Spleen (tissue), 11 donors: ENCODE data around the gene RNF11. TPM values are rescaled to one million over a fixed set of nuclear protein-coding genes. Genes with fewer than 3 reads are reported as not detected.

Source experiments
- DNase-seq: peaks from one replicate; pipeline ENCODE4 v3.0.0-alpha.2; 2020
- H3K27ac ChIP-seq, 8 donors: fragments of 200-600 bp; sonication (generic) in 7 of 8; 1 replicate in 4 of 8; 2 replicates in 4 of 8; pipeline versions ENCODE4 v1.5.0 to v1.8.0; 2016 to 2021; ENCODE audit warnings: inconsistent platforms in 4 of 8, mild to moderate bottlenecking in 4 of 8, moderate library complexity in 1 of 8
- H3K27me3 ChIP-seq, 7 donors: fragments of 200-600 bp; sonication (generic) in 6 of 7; replicated peaks in 1 of 7; 1 replicate in 4 of 7; 2 replicates in 3 of 7; pipeline versions ENCODE4 v1.5.0 to v1.8.0; 2016 to 2021; ENCODE audit warnings: inconsistent platforms in 3 of 7, mild to moderate bottlenecking in 1 of 7
- H3K36me3 ChIP-seq, 6 donors: fragments of 200-600 bp; sonication (generic) in 5 of 6; 1 replicate in 4 of 6; 2 replicates in 2 of 6; pipeline versions ENCODE4 v1.5.0 to v1.8.0; 2016 to 2021; ENCODE audit warnings: inconsistent platforms in 2 of 6
- H3K4me1 ChIP-seq, 6 donors: fragments of 200-600 bp; sonication (generic) in 5 of 6; 1 replicate in 3 of 6; 2 replicates in 3 of 6; pipeline versions ENCODE4 v1.5.0 to v1.8.0; 2016 to 2021; ENCODE audit warnings: inconsistent platforms in 3 of 6
- H3K4me3 ChIP-seq, 8 donors: fragments of 200-600 bp; sonication (generic) in 7 of 8; 1 replicate in 4 of 8; 2 replicates in 4 of 8; pipeline versions ENCODE4 v1.5.0 to v1.8.0; 2016 to 2021; ENCODE audit warnings: inconsistent platforms in 4 of 8, mild to moderate bottlenecking in 4 of 8, moderate library complexity in 2 of 8
- H3K9me3 ChIP-seq, 8 donors: fragments of 200-600 bp; sonication (generic) in 7 of 8; 1 replicate in 4 of 8; 2 replicates in 4 of 8; pipeline versions ENCODE4 v1.5.0 to v1.8.0; 2016 to 2021; ENCODE audit warnings: inconsistent platforms in 4 of 8
- POLR2A ChIP-seq, 3 donors: fragments of 450-650 bp; IDR thresholded peaks; one replicate each; pipeline ENCODE4 v1.5.1; 2017; ENCODE audit warnings: antibody characterized with exemption in 3 of 3, mild to moderate bottlenecking in 1 of 3
- POLR2AphosphoS5 ChIP-seq, 3 donors: sonication (generic); formaldehyde crosslinking; IDR thresholded peaks; one replicate each; pipeline ENCODE4 v1.5.1; 2017; ENCODE audit warnings: antibody characterized with exemption in 3 of 3
- WGBS, 5 donors: extraction: QIAGEN DNeasy Blood & Tissue Kit in 3 of 5; methylation state at CpG; one replicate each; pipeline versions ENCODE4 v1.1.5 to v1.1.7; 2013 to 2018; 5-methylcytosine and 5-hydroxymethylcytosine counted together
- intact Hi-C: fragments of 100-400 bp; cut with DNase I; formaldehyde crosslinking; loops from one replicate; pipeline ENCODE4 v1.15.0; 2023; ENCODE audit warnings: low total_unique reads
- polyA plus RNA-seq, 3 donors: library from polyadenylated mRNA; stranded (reverse); fragments of 200-250 nt; gene quantifications; one replicate each; pipeline ENCODE4 v1.2.1, GENCODE V29; 2013
- total RNA-seq, 7 donors: library from RNA; depleted of rRNA in 3 of 7; stranded (reverse); fragments of >200 nt in 3 of 7; fragmentation: NEBNext Ultra II Directional in 4 of 7; extraction: Animal tissue kit (Norgen Biotek cat#: 25700) in 4 of 7; gene quantifications; one replicate each; pipeline versions ENCODE4 v1.1.0 to v1.2.1, GENCODE V29; 2016 to 2021
- TF ChIP-seq, protein P1 (sequence below), 11 experiments: fragments of 200-600 bp in 7 of 11; fragments of 450-650 bp in 4 of 11; sonication (generic) in 4 of 11; IDR thresholded peaks in 8 of 11; conservative IDR thresholded peaks in 3 of 11; 1 replicate in 7 of 11; 2 replicates in 4 of 11; pipeline versions ENCODE4 v1.4.0 to v1.8.0; 2016 to 2021; ENCODE audit warnings: antibody characterized with exemption in 11 of 11, inconsistent platforms in 4 of 11, mild to moderate bottlenecking in 1 of 11
- donor health status: healthy with polysubstance abuse.
- donor health status: DM: no; HTN: no; CAD: no; lungs with moderate emphysema.
- donor health status: DM: no; HTN: no; CAD: no.
- donor health status: Bipolar disorder and iron deficiency.
- donor health status: healthy.
- donor health status: DM: no; HTN: no; CAD: no.
- donor health status: DM: yes; HTN: yes; CAD: no.

Gene RNF11
- total and polyA plus RNA-seq, 10 donors, result 21.4 to 111 (median 70.7) TPM

DNA sequence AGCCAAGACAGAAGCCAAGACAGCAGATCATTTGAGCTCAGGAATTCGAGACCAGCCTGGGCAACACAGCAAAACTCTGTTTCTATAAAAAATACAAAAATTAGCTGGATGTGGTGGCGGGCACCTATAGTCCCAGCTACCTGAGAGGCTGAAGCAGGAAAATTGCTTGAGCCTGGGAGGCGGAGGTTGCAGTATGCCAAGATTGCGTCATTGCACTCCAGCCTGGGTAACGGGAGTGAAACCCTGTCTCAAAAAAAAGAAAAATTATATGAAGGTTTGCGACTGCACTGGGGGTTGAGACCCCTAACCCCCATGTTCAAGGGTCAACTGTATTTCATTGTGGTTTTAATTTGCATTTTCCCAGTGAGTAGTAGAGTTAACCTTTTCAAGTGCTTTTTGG is 16.3 kb downstream of the RNF11 start:
- intact Hi-C loops, result no loop called here
- Histone ChIP-seq H3K4me3 (no peak overlapping the region), H3K4me1 (peaks cover 0 to 56% (median 11%) of the 10 kb centered on the region in 6 donors), H3K27ac (no peak overlapping the region), H3K36me3 (peaks cover 0 to 13% (median 0%) of the 10 kb centered on the region in 6 donors), H3K9me3 (no peaks in the 10 kb centered on the region), H3K27me3 (no peaks in the 10 kb centered on the region)
- no peak for TF ChIP-seq POLR2AphosphoS5 (IDR thresholded peaks at IDR 0.05)
- TF ChIP-seq, protein P1, sequence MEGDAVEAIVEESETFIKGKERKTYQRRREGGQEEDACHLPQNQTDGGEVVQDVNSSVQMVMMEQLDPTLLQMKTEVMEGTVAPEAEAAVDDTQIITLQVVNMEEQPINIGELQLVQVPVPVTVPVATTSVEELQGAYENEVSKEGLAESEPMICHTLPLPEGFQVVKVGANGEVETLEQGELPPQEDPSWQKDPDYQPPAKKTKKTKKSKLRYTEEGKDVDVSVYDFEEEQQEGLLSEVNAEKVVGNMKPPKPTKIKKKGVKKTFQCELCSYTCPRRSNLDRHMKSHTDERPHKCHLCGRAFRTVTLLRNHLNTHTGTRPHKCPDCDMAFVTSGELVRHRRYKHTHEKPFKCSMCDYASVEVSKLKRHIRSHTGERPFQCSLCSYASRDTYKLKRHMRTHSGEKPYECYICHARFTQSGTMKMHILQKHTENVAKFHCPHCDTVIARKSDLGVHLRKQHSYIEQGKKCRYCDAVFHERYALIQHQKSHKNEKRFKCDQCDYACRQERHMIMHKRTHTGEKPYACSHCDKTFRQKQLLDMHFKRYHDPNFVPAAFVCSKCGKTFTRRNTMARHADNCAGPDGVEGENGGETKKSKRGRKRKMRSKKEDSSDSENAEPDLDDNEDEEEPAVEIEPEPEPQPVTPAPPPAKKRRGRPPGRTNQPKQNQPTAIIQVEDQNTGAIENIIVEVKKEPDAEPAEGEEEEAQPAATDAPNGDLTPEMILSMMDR (IDR thresholded peaks at IDR 0.05 in 8 of 11, conservative IDR thresholded peaks at IDR 0.05 in 3 of 11), result no peak
- no peak for TF ChIP-seq POLR2A (IDR thresholded peaks at IDR 0.05)
- no peak for DNase-seq
- 76 to 94% (median 93%) methylated on average over 6 of the region's 6 CpGs for WGBS, 5 donors

- Histone ChIP-seq H3K27ac (no peak overlapping the region), H3K4me3 (no peak overlapping the region), H3K9me3 (no peaks in the 10 kb centered on the region), H3K36me3 (peaks cover 0 to 13% (median 0%) of the 10 kb centered on the region in 6 donors), H3K4me1 (peaks cover 0 to 50% (median 13%) of the 10 kb centered on the region in 6 donors), H3K27me3 (no peaks in the 10 kb centered on the region)
- intact Hi-C loops, result no loop called here
- no peak for DNase-seq
- 95 to 98% (median 97%) methylated on average over 5 of the region's 5 CpGs for WGBS, 5 donors
- TF ChIP-seq, protein P1 (IDR thresholded peaks at IDR 0.05 in 8 of 11, conservative IDR thresholded peaks at IDR 0.05 in 3 of 11), result no peak
- no peak for TF ChIP-seq POLR2AphosphoS5 (IDR thresholded peaks at IDR 0.05)
- TF ChIP-seq POLR2A (IDR thresholded peaks at IDR 0.05), result no peak
Observed at GRCh38 chr1:51253691-51254090, 17.6 kb downstream of the RNF11 start.

- H3K4me3 ChIP-seq, result no peak overlapping the region
- WGBS, 5 donors, result 86 to 98% (median 94%) methylated on average over 3 of the region's 3 CpGs
- peaks cover 0 to 13% (median 0%) of the 10 kb centered on the region in 6 donors for H3K36me3 ChIP-seq
- no peaks in the 10 kb centered on the region for H3K27me3 ChIP-seq
- H3K27ac ChIP-seq, result no peak overlapping the region
- TF ChIP-seq POLR2A (IDR thresholded peaks at IDR 0.05) (no peak), POLR2AphosphoS5 (IDR thresholded peaks at IDR 0.05) (no peak)
- TF ChIP-seq, protein P1 (IDR thresholded peaks at IDR 0.05 in 8 of 11, conservative IDR thresholded peaks at IDR 0.05 in 3 of 11), result no peak
- intact Hi-C loops, result no loop called here
- peaks cover 4 to 57% (median 14%) of the 10 kb centered on the region in 6 donors for H3K4me1 ChIP-seq
- no peaks in the 10 kb centered on the region for H3K9me3 ChIP-seq
- DNase-seq, result no peak
Observed at GRCh38 chr1:51255331-51255730, 19.3 kb downstream of the RNF11 start.

DNA sequence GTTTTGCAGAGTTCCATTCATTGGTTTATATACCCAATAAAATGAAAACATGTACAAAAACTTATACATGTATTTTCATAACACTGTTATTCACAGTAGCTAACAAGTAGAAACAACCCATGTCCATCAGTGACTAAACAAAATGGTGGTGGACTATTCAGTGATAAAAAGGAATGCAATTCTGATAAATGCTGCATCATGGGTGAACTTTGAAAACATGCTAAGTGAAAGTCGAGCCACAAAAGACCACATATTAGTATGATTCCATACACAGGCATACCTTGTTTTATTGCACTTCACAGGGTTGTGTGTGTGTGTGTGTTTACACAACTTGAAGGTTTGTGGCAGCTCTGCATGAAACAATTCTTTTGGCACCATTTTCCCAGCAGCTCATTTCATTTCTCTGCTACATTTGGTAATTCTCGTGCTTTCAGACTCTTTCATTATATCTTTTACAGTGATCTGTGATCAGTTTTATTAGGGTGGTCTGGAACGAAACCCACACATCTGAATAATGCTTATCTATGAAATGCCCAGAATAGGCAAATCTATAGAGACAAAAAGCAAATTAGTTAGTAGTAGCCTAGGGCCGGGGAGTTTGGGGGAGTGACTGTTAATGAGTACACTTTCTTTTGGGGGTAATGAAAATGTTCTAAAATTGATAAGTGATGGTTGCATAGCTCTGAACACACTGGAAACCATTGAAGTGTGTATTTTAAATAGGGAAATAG is 27.2 kb downstream of the RNF11 start:
- H3K27me3 ChIP-seq, result no peaks in the 10 kb centered on the region
- H3K27ac ChIP-seq, result no peak overlapping the region
- intact Hi-C loops, result no loop called here
- TF ChIP-seq, protein P1 (IDR thresholded peaks at IDR 0.05 in 8 of 11, conservative IDR thresholded peaks at IDR 0.05 in 3 of 11), result no peak
- TF ChIP-seq POLR2A (IDR thresholded peaks at IDR 0.05), result no peak
- TF ChIP-seq POLR2AphosphoS5 (IDR thresholded peaks at IDR 0.05), result no peak
- peaks cover 6 to 95% (median 60%) of the 10 kb centered on the region in 6 donors for H3K4me1 ChIP-seq
- H3K4me3 ChIP-seq, result no peak overlapping the region
- DNase-seq, result no peak
- 88 to 98% (median 91%) methylated on average over 4 of the region's 4 CpGs for WGBS, 5 donors
- no peaks in the 10 kb centered on the region for H3K36me3 ChIP-seq
- no peaks in the 10 kb centered on the region for H3K9me3 ChIP-seq
